BLaER1 treated with 17β-estradiol and CSF1 and Interleukin-3, amounts not matched to agents 10 nM and 100 nM (cell line): ENCODE measurements around the gene CDH11.

ENCODE experiments used
- H3K27ac ChIP-seq, 11 experiments: shearing (Covaris generic); formaldehyde crosslinking; 2 replicates each; pipeline ENCODE4 v1.8.1; 2022
- H3K27me3 ChIP-seq, 11 experiments: shearing (Covaris generic); formaldehyde crosslinking; 2 replicates each; pipeline ENCODE4 v1.8.1; 2022
- H3K36me3 ChIP-seq, 11 experiments: shearing (Covaris generic); formaldehyde crosslinking; 2 replicates each; pipeline ENCODE4 v1.8.1; 2022
- H3K4me1 ChIP-seq, 10 experiments: shearing (Covaris generic); formaldehyde crosslinking; 2 replicates each; pipeline ENCODE4 v1.8.1; 2022
- H3K4me2 ChIP-seq, 11 experiments: shearing (Covaris generic); formaldehyde crosslinking; 2 replicates each; pipeline ENCODE4 v1.8.1; 2022
- H3K4me3 ChIP-seq, 10 experiments: shearing (Covaris generic); formaldehyde crosslinking; 2 replicates each; pipeline ENCODE4 v1.8.1; 2022
- H3K9ac ChIP-seq, 11 experiments: shearing (Covaris generic); formaldehyde crosslinking; 2 replicates each; pipeline ENCODE4 v1.8.1; 2022
- H3K9me3 ChIP-seq, 11 experiments: shearing (Covaris generic); formaldehyde crosslinking; replicated peaks in 1 of 11; 2 replicates each; pipeline ENCODE4 v1.8.1; 2022
- H4K20me1 ChIP-seq, 11 experiments: shearing (Covaris generic); formaldehyde crosslinking; 2 replicates each; pipeline ENCODE4 v1.8.1; 2022
- Cebpa-rat ChIP-seq, 11 experiments: shearing (Covaris generic); IDR thresholded peaks; 2 replicates each; pipeline ENCODE4 v1.8.1; 2022

Gene CDH11

GRCh38 chr16:64948056-64948455, 173.8 kb downstream of the CDH11 start:
- H3K9ac ChIP-seq: no peak overlapping the region
- TF ChIP-seq Cebpa-rat (IDR thresholded peaks at IDR 0.05): no peak
- no peak overlapping the region for H3K4me3 ChIP-seq
- H3K9me3 ChIP-seq: 0 out of 22 replicates have a peak, but pooled peaks cover 0 to 4% (median 0%) of the 10 kb centered on the region in 11 experiments
- no peaks in the 10 kb centered on the region for H3K27me3 ChIP-seq
- no peak overlapping the region for H3K4me2 ChIP-seq
- no peaks in the 10 kb centered on the region for H3K4me1 ChIP-seq
- no peaks in the 10 kb centered on the region for H3K36me3 ChIP-seq
- no peaks in the 10 kb centered on the region for H4K20me1 ChIP-seq
- no peak overlapping the region for H3K27ac ChIP-seq

GRCh38 chr16:64947651-64948050, 174.2 kb downstream of the CDH11 start:
- no peak overlapping the region for H3K9ac ChIP-seq
- H3K36me3 ChIP-seq: no peaks in the 10 kb centered on the region
- H3K27me3 ChIP-seq: no peaks in the 10 kb centered on the region
- H3K4me3 ChIP-seq: no peak overlapping the region
- no peaks in the 10 kb centered on the region for H3K4me1 ChIP-seq
- no peak overlapping the region for H3K4me2 ChIP-seq
- no peak overlapping the region for H3K27ac ChIP-seq
- 0 out of 22 replicates have a peak, but pooled peaks cover 0 to 4% (median 0%) of the 10 kb centered on the region in 11 experiments for H3K9me3 ChIP-seq
- no peaks in the 10 kb centered on the region for H4K20me1 ChIP-seq
- no peak for TF ChIP-seq Cebpa-rat (IDR thresholded peaks at IDR 0.05)

GRCh38 chr16:64933885-64934284, 188.0 kb downstream of the CDH11 start:
- Histone ChIP-seq H3K4me1 (no peaks in the 10 kb centered on the region), H4K20me1 (no peaks in the 10 kb centered on the region), H3K27ac (no peak overlapping the region), H3K9ac (no peak overlapping the region), H3K9me3 (no peaks in the 10 kb centered on the region), H3K4me3 (no peak overlapping the region), H3K27me3 (no peaks in the 10 kb centered on the region), H3K4me2 (no peak overlapping the region), H3K36me3 (no peaks in the 10 kb centered on the region)
- no peak for TF ChIP-seq Cebpa-rat (IDR thresholded peaks at IDR 0.05)

- no peak for TF ChIP-seq Cebpa-rat (IDR thresholded peaks at IDR 0.05)
- H3K27ac ChIP-seq: no peak overlapping the region
These were observed 195.4 kb downstream of the CDH11 start for GRCh38 chr16:64926476-64926875.

GRCh38 chr16:64925166-64925565, 196.7 kb downstream of the CDH11 start:
- Histone ChIP-seq H3K4me2 (no peak overlapping the region), H3K4me3 (no peak overlapping the region), H4K20me1 (no peaks in the 10 kb centered on the region), H3K27ac (no peak overlapping the region), H3K9ac (no peak overlapping the region), H3K27me3 (no peaks in the 10 kb centered on the region), H3K9me3 (peaks cover 13 to 34% (median 19%) of the 10 kb centered on the region in 11 experiments), H3K4me1 (no peaks in the 10 kb centered on the region), H3K36me3 (no peaks in the 10 kb centered on the region)
- no peak for TF ChIP-seq Cebpa-rat (IDR thresholded peaks at IDR 0.05)

More at GRCh38 chr16:64926476-64926875, 195.4 kb downstream of the CDH11 start:
- Histone ChIP-seq H3K36me3 (no peaks in the 10 kb centered on the region), H3K4me1 (no peaks in the 10 kb centered on the region), H3K27me3 (no peaks in the 10 kb centered on the region), H3K9me3 (peaks cover 13 to 29% (median 19%) of the 10 kb centered on the region in 11 experiments), H3K9ac (no peak overlapping the region), H3K4me2 (no peak overlapping the region), H4K20me1 (no peaks in the 10 kb centered on the region), H3K4me3 (no peak overlapping the region)

- Histone ChIP-seq H3K4me2 (no peak overlapping the region), H3K9ac (no peak overlapping the region), H3K36me3 (no peaks in the 10 kb centered on the region), H3K9me3 (peaks cover 13 to 34% (median 19%) of the 10 kb centered on the region in 11 experiments), H3K27me3 (no peaks in the 10 kb centered on the region), H3K4me1 (no peaks in the 10 kb centered on the region), H3K27ac (no peak overlapping the region), H4K20me1 (no peaks in the 10 kb centered on the region), H3K4me3 (no peak overlapping the region)
- TF ChIP-seq Cebpa-rat (IDR thresholded peaks at IDR 0.05): no peak
These were observed 197.8 kb downstream of the CDH11 start for GRCh38 chr16:64924086-64924485.

GRCh38 chr16:64919929-64920607, 201.8 kb downstream of the CDH11 start:
- no peak for TF ChIP-seq Cebpa-rat (IDR thresholded peaks at IDR 0.05)
- no peak overlapping the region for H3K27ac ChIP-seq

GRCh38 chr16:64919141-64919540, 202.7 kb downstream of the CDH11 start:
- Histone ChIP-seq H3K27me3 (no peaks in the 10 kb centered on the region), H3K9me3 (peaks cover 0 to 18% (median 0%) of the 10 kb centered on the region in 11 experiments; a peak in 3 of 22 replicates), H3K9ac (no peak overlapping the region), H3K27ac (no peak overlapping the region), H3K4me2 (no peak overlapping the region), H4K20me1 (no peaks in the 10 kb centered on the region), H3K4me1 (no peaks in the 10 kb centered on the region), H3K36me3 (no peaks in the 10 kb centered on the region), H3K4me3 (no peak overlapping the region)
- TF ChIP-seq Cebpa-rat (IDR thresholded peaks at IDR 0.05): no peak

More at GRCh38 chr16:64919929-64920607, 201.8 kb downstream of the CDH11 start:
- H3K4me1 ChIP-seq: no peaks in the 10 kb centered on the region
- peaks cover 0 to 18% (median 0%) of the 10 kb centered on the region in 11 experiments; a peak in 3 of 22 replicates for H3K9me3 ChIP-seq
- H3K27me3 ChIP-seq: no peaks in the 10 kb centered on the region
- no peaks in the 10 kb centered on the region for H3K36me3 ChIP-seq
- H3K9ac ChIP-seq: no peak overlapping the region
- no peak overlapping the region for H3K4me3 ChIP-seq
- no peaks in the 10 kb centered on the region for H4K20me1 ChIP-seq
- H3K4me2 ChIP-seq: no peak overlapping the region

GRCh38 chr16:64916051-64916450, 205.8 kb downstream of the CDH11 start:
- no peaks in the 10 kb centered on the region for H3K36me3 ChIP-seq
- no peaks in the 10 kb centered on the region for H3K27me3 ChIP-seq
- no peak overlapping the region for H3K4me3 ChIP-seq
- TF ChIP-seq Cebpa-rat (IDR thresholded peaks at IDR 0.05): no peak
- H3K9me3 ChIP-seq: peaks cover 0 to 9% (median 0%) of the 10 kb centered on the region in 11 experiments; a peak in 3 of 22 replicates
- H3K4me1 ChIP-seq: no peaks in the 10 kb centered on the region
- H3K9ac ChIP-seq: no peak overlapping the region
- no peaks in the 10 kb centered on the region for H4K20me1 ChIP-seq
- H3K27ac ChIP-seq: no peak overlapping the region
- no peak overlapping the region for H3K4me2 ChIP-seq

- H3K4me1 ChIP-seq: 0 out of 20 replicates have a peak, but pooled peaks cover 0 to 4% (median 0%) of the 10 kb centered on the region in 10 experiments
- H3K27ac ChIP-seq: no peak overlapping the region
- 0 out of 22 replicates have a peak overlapping the region, but pooled peaks of 1 of the 11 experiments have one; percentile 12 for H3K4me2 ChIP-seq
- no peaks in the 10 kb centered on the region for H3K9me3 ChIP-seq
- H3K36me3 ChIP-seq: no peaks in the 10 kb centered on the region
- no peaks in the 10 kb centered on the region for H3K27me3 ChIP-seq
- H3K4me3 ChIP-seq: no peak overlapping the region
- no peak for TF ChIP-seq Cebpa-rat (IDR thresholded peaks at IDR 0.05)
- no peaks in the 10 kb centered on the region for H4K20me1 ChIP-seq
- no peak overlapping the region for H3K9ac ChIP-seq
These were observed 211.5 kb downstream of the CDH11 start for GRCh38 chr16:64910356-64910755.
